HL-60 (cell line): ENCODE results near the gene TUBB4B.

Experiments used
- GABPA ChIP-seq: IDR thresholded peaks from 2 replicates; pipeline ENCODE4 v1.6.1; 2012; ENCODE audit warnings: low read depth
- TF ChIP-seq, protein P1 (sequence below): IDR thresholded peaks from one replicate; pipeline ENCODE4 v1.5.1; 2011; ENCODE audit warnings: low read length, control low read depth, inconsistent platforms; ENCODE audit not compliant: insufficient read depth

DNA sequence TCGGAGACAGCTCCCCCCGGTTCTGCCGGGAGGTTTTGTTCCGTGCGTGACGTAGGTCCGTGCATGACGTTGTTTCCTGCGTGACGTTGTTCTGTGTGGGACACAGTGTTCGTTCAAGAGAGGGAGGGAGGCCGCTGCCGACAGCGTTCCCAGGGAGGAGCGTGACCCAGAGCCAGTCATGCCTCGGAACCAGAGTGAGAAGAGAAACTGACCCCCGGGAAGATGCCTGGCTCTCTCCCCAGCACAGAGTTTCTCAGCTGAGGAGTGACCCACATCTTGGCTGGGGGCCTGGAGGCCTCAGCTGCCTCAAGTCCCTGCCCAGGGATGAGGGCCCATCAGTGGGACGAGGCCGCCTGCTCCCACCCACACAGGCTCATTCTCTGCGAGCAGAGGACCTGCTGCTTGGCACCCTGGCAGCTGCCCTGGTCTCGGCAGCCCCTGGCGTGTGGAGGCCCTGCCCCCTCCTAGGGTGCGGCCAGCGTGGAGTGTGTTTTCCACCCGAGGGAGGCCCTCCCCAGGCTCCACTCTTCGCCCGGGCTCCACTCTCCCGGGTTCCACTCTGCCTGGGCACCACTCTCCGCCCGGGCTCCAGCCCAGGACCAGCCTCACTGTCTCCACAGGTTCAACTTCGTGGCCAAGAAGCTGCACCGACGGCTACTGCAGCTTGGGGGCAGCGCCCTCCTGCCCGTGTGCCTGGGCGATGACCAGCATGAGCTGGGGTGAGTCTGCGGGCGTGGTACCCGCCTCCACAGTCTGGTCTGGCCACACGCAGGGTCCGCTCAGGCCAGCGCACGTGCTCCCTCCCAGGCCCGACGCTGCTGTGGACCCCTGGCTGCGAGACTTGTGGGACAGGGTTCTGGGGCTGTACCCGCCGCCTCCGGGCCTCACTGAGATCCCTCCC lies 27.7 kb upstream of the TUBB4B start:
- TF ChIP-seq, protein P1, sequence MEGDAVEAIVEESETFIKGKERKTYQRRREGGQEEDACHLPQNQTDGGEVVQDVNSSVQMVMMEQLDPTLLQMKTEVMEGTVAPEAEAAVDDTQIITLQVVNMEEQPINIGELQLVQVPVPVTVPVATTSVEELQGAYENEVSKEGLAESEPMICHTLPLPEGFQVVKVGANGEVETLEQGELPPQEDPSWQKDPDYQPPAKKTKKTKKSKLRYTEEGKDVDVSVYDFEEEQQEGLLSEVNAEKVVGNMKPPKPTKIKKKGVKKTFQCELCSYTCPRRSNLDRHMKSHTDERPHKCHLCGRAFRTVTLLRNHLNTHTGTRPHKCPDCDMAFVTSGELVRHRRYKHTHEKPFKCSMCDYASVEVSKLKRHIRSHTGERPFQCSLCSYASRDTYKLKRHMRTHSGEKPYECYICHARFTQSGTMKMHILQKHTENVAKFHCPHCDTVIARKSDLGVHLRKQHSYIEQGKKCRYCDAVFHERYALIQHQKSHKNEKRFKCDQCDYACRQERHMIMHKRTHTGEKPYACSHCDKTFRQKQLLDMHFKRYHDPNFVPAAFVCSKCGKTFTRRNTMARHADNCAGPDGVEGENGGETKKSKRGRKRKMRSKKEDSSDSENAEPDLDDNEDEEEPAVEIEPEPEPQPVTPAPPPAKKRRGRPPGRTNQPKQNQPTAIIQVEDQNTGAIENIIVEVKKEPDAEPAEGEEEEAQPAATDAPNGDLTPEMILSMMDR = peak; percentile 8
- TF ChIP-seq GABPA = no peak
